GM18507 (cell line): Measurements from ENCODE around the gene FAM83D.
A peak's percentile ranks its signal among the peaks of the same experiment; 100 is the strongest.
"Not testable (repeated sequence)": the region's sequence is repeated elsewhere in the genome, so short reads cannot be mapped to it uniquely, and the experiment has no call there.

Experiments
- DNase-seq: peaks from one replicate; pipeline ENCODE4 v3.0.0; 2011; ENCODE audit warnings: low read depth; ENCODE audit not compliant: insufficient read length; ENCODE audit errors: extremely low spot score
- FAIRE-seq: peaks from 2 replicates; lab custom pipeline; 2011; peaks lifted over from hg19 to GRCh38; lab: Jason Lieb, UNC

Gene FAM83D

DNA sequence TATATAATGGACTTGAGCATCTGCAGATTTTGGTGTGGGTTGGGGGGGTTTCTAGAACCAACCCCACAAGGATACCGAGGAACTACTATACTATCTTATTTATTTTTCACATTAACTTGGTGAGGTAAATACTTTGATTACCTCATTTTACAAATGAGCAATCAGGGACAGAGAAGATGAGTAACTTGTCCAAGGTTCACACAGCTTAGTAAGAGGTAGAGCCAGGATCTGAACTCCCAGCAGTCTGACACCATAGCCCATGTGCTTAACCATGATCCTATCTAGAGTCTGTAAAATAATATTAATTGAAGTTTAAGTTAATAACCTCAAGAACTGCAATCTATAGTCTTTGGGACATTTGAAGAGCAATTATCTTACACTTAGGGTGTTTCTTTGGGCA is 64.5 kb downstream of the FAM83D start:
- no peak for DNase-seq
- FAIRE-seq = no peak

DNA sequence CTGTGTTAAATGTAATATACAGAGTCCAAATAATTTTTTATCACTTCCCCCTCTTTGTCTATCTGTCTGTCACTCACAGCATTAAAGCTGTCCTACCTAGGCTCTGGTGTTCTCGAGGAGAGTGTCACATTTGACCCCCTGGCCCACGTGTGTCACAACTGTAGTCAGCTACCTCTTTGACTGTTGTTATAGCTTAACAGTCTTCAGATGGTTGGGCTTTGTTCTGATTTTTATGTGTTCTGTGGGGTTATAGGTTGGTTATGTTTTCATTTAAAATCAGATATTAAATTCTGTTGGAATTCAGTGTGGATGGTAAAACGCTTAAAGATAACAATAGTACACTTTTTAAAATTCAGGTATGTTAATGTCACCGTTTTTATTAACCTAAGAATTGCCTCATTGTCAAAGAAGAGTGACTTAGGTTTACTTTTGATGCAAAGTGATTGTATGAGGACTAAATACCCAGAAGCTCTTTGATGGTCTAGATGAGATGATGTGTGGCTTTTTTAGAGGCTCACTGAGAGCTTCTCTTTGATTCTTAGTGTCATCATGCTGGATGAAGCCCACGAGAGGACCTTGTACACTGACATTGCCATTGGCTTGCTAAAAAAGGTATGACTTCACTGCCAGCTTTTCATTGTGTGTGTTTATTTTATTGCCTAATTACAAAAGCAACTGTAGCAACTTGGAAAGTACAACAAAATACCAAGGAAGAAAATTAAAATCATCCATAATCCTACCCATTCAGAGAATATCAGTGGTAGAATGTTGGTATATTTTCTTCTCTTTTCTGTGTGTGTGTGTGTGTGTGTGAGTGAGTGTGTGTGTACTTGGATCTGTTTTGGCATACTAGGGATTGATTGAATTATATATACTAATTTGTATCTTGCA is 65.8 kb downstream of the FAM83D start:
- FAIRE-seq = no peak

DNA sequence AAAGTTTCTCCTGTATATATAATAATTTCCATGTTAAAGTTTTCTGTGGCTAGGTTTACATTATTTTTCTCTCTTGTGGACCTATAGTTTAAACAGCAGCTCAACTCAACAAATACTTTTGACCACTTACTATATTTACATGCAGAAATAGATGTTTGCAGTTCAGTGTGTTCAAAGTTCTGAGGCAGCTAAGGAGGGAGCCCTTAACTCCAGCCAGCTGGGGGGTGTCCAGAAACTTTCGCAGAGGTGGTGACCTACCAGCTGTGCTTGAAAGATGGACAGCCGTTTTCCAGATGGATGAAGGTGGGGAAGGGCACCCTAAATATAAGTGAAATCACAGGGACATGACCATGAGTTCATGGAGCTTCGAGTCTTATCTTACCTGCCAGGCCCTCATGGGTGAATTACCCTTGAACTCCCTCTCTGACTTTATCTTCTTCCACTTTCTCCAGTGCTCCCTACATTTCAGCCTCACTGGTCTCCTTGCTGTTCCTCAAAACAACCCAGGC is 69.4 kb downstream of the FAM83D start:
- DNase-seq = no peak
- FAIRE-seq = no peak

More for the DNA sequence above, 65.8 kb downstream of the FAM83D start:
- no peak for DNase-seq

DNA sequence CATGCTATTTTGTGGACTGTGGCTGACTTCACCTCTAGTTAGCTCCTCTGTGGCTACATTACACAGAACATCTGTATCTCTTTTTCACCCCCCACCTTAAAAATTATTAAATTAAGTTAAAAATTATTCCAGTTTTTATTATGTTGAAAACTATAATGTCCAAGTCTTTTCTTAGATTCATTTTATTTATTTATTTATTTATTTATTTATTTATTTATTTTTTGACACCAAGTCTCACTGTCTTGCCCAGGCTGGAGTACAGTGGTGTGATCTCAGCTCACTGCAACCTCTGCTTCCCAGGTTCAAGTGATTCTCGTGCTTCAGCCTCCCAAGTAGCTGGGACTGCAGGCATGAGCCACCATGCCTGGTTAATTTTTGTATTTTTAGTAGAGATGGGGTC is 70.6 kb downstream of the FAM83D start:
- DNase-seq, FAIRE-seq: not testable (repeated sequence)

DNA sequence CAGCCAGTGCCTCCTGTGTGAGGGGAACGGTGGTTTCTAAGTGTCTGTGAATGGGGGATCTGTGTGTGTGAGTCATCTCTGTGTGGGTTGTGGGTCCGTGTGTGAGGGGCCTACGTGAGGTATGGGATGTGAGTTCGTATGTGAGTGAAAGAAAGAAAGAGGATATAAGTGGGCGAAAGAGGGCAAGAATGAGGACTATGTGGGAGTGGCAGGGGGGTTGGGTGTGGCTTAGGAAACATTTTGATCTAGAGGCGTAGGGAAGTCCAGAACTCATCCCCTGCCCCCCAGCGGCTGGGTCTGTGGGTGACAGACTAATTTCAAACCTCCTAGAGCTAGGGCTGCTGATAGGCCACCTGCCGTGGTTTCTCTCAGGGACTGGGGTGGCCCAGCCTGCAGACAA is 71.4 kb downstream of the FAM83D start:
- FAIRE-seq = peak; percentile 59

DNA sequence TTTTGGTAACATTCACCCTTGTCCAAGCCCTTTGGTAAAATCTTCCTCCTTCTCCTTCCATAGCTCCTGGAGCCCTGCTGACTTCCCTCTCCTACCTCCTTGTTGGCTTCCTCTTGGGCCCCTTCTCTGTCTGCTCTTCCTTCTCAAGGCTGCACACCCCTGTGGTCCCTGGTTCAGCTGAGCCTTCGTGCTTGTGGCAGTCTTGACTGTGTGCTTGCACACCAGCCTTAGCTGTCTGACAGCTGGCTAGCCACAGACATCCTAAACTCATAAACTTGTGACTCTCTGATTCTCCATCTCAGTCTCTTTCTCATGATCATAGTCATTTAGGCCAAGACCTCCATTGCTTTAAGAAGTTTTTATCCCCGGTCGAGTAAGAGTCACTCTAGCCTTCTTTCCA is 73.0 kb downstream of the FAM83D start:
- FAIRE-seq = no peak
- DNase-seq = no peak

More for the DNA sequence above, 71.4 kb downstream of the FAM83D start:
- peak; percentile 33 for DNase-seq

DNA sequence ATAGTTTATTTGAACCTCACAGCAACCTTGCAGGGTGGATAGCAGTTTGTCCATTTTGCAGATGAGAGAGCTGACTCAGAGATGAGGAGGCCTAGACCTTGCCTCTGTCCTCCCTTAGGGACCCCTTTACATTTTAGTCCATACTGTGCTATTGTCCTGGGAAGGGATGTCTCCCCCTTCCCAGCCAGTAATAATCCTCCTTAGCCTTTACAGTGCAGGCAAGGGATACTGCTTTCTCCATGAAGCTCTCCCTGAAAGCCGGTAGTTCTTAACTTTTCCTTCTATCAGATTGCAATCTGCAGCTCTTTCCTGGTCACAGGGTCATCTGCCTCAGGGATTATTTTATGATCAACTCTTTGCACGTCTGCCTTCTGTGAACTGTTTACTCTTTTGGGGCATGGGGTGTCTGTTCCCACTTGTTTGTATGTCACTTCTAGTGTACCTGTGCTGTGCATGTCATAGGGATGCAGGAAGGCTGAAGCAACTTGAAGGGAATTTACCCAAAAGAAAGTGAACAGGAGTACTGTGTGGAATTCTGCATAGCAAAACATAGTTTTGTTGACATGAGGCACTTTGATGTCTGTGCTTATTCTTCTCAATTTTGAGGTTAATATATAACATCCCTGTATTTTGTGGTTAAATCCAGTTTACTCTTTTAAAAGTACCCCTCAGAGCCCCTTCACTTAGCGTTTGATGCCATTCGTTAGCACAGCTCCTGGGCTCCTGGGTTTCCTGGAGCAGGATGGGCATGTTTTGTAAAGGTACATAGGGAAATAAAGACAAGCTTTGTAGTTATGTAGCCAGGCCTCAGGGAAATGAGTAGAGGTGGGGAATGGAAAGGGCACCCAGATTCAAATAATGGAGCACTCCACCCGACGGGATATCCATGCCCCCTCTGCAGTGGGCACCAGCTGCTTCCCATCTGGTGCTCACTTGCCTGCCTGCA is 74.0 kb downstream of the FAM83D start:
- FAIRE-seq = no peak
- no peak for DNase-seq
